ENCODE results near the gene POU6F2. TPM values are rescaled to one million over a fixed set of nuclear protein-coding genes. Genes with fewer than 3 reads are reported as not detected.

POU6F2 gene
- total RNA-seq, 4 donors from 2014 or later = not detected

DNA sequence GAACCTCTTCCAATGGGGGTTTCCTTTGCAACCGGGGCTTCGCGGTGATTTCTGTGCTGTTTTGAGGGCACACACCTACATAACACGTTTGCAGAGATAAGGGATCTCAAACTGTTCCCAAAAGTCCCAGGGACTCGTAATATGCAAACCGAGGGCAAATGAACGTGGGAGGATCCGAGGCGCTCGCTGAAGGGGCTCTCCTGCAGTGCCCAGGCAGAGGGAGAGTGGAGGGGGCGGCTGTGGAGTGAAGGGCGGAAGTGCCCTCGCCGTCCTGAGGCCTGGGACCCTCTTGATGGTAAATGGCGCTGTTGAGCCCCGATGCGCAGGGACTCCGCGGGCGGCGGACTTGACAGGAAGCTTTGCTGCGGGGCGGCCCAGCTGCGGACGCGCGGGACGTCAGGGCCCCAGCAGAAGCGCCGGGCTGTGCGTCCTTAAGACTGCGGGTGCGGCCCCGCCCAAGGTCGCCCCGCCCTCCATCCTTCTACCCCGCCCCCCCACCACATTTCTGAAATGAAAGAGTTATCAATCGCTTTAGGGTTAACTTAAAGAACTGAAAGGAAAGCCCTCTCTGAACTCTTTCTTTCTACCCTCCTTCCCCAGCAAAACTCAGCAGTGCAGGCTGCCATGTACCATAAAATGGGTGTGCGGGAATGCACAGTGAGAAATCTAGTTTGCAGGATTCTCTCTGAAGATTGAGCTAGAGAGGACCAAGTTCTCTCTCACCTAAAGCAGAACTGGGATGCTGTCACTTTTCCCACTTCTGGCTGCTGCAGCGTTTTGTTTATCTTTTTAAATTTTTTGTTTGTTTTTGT, 436.7 kb downstream of the POU6F2 start:
- DNase-seq (no peak), ATAC-seq (peak in 1 of 2 donors; percentile 26)
- no peaks in the 10 kb centered on the region for H3K36me3 ChIP-seq
- H3K4me3 ChIP-seq = peak overlapping the region; percentile 39 to 54 (median 48)
- peaks cover 7 to 20% (median 11%) of the 10 kb centered on the region in 3 donors for H3K27me3 ChIP-seq
- in situ Hi-C loops (cut with MboI; ENCODE audit: low sequenced_read_pairs in 4 of 4) = no loop called here
- H3K27ac ChIP-seq = no peak overlapping the region
- no peak for TF ChIP-seq POLR2A (IDR thresholded peaks at IDR 0.05)
- TF ChIP-seq CTCF (IDR thresholded peaks at IDR 0.05 in 4 of 5, conservative IDR thresholded peaks at IDR 0.05 in 1 of 5) = no peak
- intact Hi-C loops (cut with DNase I; ENCODE audit: low total_unique reads) = no loop called here
- H3K9me3 ChIP-seq = no peaks in the 10 kb centered on the region
- H3K4me1 ChIP-seq = peaks cover 0 to 4% of the 10 kb centered on the region in 2 donors

DNA sequence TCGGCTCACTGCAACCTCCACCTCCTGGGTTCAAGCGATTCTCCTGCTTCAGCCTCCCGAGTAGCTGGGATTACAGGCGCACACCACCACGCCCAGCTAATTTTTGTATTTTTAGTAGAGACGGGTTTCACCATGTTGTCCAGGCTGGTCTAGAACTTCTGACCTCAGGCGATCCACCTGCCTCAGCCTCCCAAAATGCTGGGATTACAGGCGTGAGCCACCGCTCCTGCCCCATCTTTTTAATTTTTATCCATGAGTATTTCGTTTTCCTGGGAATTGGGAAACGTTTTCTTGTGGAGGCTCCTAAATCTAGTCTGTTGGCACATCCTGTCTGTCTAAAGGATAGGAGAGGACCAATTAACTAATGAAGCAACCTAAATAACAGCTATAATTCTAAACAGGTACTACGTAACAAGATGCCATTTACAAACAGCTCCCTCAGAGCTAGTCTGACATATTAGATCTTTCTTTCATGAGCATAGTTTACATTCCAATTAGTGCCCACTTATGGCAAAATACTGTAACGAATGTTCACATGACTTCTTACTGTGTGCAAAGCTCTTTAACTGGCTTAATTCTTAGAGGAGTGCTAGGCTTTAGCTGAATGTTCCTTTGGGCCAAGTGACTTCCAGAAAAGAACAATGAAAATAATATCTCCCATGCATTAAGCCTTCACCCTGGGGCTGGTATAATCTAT, 437.5 kb downstream of the POU6F2 start:
- intact Hi-C loops (cut with DNase I; ENCODE audit: low total_unique reads) (no loop called here), in situ Hi-C loops (cut with MboI; ENCODE audit: low sequenced_read_pairs in 4 of 4) (no loop called here)
- peaks cover 0 to 4% of the 10 kb centered on the region in 2 donors for H3K4me1 ChIP-seq
- no peak overlapping the region for H3K27ac ChIP-seq
- TF ChIP-seq POLR2A (IDR thresholded peaks at IDR 0.05) = no peak
- TF ChIP-seq CTCF (IDR thresholded peaks at IDR 0.05 in 4 of 5, conservative IDR thresholded peaks at IDR 0.05 in 1 of 5) = no peak
- no peak for ATAC-seq
- H3K36me3 ChIP-seq = no peaks in the 10 kb centered on the region
- no peak for DNase-seq
- H3K9me3 ChIP-seq = no peaks in the 10 kb centered on the region
- H3K4me3 ChIP-seq = no peak overlapping the region
- H3K27me3 ChIP-seq = peaks cover 7 to 20% (median 11%) of the 10 kb centered on the region in 3 donors

DNA sequence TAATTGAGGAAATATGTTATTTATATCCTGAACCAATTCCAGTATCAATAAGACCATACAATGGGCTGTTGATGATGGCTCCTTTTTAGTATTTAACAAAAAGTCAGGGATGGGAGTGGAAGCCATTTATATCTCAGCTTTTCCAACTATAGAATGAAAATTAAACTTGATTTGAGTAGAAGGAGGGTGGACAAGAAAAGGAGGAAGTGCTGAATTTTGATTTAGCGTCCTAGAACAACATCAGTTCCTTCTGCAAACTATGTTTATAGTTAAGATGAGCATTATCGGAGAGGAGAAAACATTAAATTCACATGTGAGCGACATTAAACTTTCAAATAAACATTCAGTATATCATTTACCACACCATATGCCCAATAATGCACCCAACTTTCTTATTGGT, 439.2 kb downstream of the POU6F2 start:
- DNase-seq = no peak
- Histone ChIP-seq H3K4me1 (peaks cover 0 to 4% of the 10 kb centered on the region in 2 donors), H3K27me3 (peaks cover 7 to 20% (median 11%) of the 10 kb centered on the region in 3 donors), H3K27ac (no peak overlapping the region), H3K4me3 (no peak overlapping the region), H3K9me3 (no peaks in the 10 kb centered on the region), H3K36me3 (no peaks in the 10 kb centered on the region)
- intact Hi-C loops (cut with DNase I; ENCODE audit: low total_unique reads) (no loop called here), in situ Hi-C loops (cut with MboI; ENCODE audit: low sequenced_read_pairs in 4 of 4) (no loop called here)
- ATAC-seq = no peak
- TF ChIP-seq POLR2A (IDR thresholded peaks at IDR 0.05) = no peak
- no peak for TF ChIP-seq CTCF (IDR thresholded peaks at IDR 0.05 in 4 of 5, conservative IDR thresholded peaks at IDR 0.05 in 1 of 5)

GRCh38 chr7:39417642-39418041, 439.9 kb downstream of the POU6F2 start:
- Histone ChIP-seq H3K4me3 (no peak overlapping the region), H3K27ac (no peak overlapping the region), H3K36me3 (no peaks in the 10 kb centered on the region), H3K4me1 (peaks cover 0 to 4% of the 10 kb centered on the region in 2 donors), H3K27me3 (peaks cover 7 to 20% (median 11%) of the 10 kb centered on the region in 3 donors), H3K9me3 (no peaks in the 10 kb centered on the region)
- DNase-seq (no peak), ATAC-seq (no peak)
- TF ChIP-seq POLR2A (IDR thresholded peaks at IDR 0.05) (no peak), CTCF (IDR thresholded peaks at IDR 0.05 in 4 of 5, conservative IDR thresholded peaks at IDR 0.05 in 1 of 5) (no peak)
- intact Hi-C loops (cut with DNase I; ENCODE audit: low total_unique reads) = no loop called here
- in situ Hi-C loops (cut with MboI; ENCODE audit: low sequenced_read_pairs in 4 of 4) = no loop called here
